ENCODE data around the gene PARD3. TPM values are rescaled to one million over a fixed set of nuclear protein-coding genes. Genes with fewer than 3 reads are reported as not detected.

The PARD3 gene
- total RNA-seq, 1 donor from 2014 or later, result 58.7 TPM

DNA sequence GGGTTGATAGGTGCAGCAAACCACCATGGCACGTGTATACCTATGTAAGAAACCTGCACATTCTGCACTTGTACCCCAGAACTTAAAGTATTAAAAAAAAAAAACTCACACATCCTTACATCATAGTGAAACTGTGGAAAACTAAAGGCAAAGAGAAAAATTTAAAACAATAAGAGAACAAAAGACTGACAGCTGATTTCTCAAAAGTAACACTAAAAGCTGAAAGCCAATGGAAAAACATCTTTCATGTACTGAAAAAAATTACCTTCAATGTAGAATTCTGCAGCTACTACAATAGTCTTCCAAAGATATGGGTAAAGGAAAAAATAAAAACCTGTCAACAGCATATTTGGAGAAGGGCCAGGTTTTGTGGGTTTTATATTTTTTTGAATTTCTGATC, 751.5 kb downstream of the PARD3 start:
- no peaks in the 10 kb centered on the region for H3K27me3 ChIP-seq
- H3K4me1 Mint-ChIP-seq, result no peaks in the 10 kb centered on the region
- no peak overlapping the region for H2AFZ ChIP-seq (replicated peaks)
- no peak overlapping the region for H3K27ac Mint-ChIP-seq
- peaks cover 3% of the 10 kb centered on the region for H3K27me3 Mint-ChIP-seq (ENCODE audit: insufficient read depth, low read depth)
- no peak overlapping the region for H3K27ac ChIP-seq
- H3K4me1 ChIP-seq, result no peaks in the 10 kb centered on the region
- H3K36me3 ChIP-seq, result no peaks in the 10 kb centered on the region
- TF ChIP-seq CTCF (IDR thresholded peaks at IDR 0.05) (no peak), EZH2phosphoT487 (IDR thresholded peaks at IDR 0.05) (no peak), EZH2 (IDR thresholded peaks at IDR 0.05) (no peak)
- H3K4me3 Mint-ChIP-seq, result no peak overlapping the region
- peaks cover 15% of the 10 kb centered on the region for H3K9me3 ChIP-seq (ENCODE audit: low read depth)
- H3K4me3 ChIP-seq, result no peak overlapping the region
- no peaks in the 10 kb centered on the region for H3F3A ChIP-seq (ENCODE audit: low read depth)
- peaks cover 2% of the 10 kb centered on the region for H3K36me3 Mint-ChIP-seq
- peaks cover 48% of the 10 kb centered on the region for H3K9me3 Mint-ChIP-seq
- no peak for DNase-seq (ENCODE audit: low spot score)
- H4K20me1 ChIP-seq (ENCODE audit: low read depth), result no peaks in the 10 kb centered on the region
- H3K9ac ChIP-seq, result no peak overlapping the region
- H3K4me2 ChIP-seq, result no peak overlapping the region
- H3K79me2 ChIP-seq (ENCODE audit: low read depth), result no peaks in the 10 kb centered on the region

GRCh38 chr10:34061841-34062240, 753.3 kb downstream of the PARD3 start:
- Histone ChIP-seq H3K79me2 (ENCODE audit: low read depth) (no peaks in the 10 kb centered on the region), H4K20me1 (ENCODE audit: low read depth) (no peaks in the 10 kb centered on the region), H3K36me3 (no peaks in the 10 kb centered on the region), H3K4me1 (no peaks in the 10 kb centered on the region), H3K9ac (no peak overlapping the region), H2AFZ (replicated peaks) (no peak overlapping the region), H3K4me2 (no peak overlapping the region), H3K9me3 (ENCODE audit: low read depth) (peaks cover 15% of the 10 kb centered on the region), H3K27ac (no peak overlapping the region), H3K27me3 (no peaks in the 10 kb centered on the region), H3K4me3 (no peak overlapping the region), H3F3A (ENCODE audit: low read depth) (no peaks in the 10 kb centered on the region)
- Mint-ChIP-seq H3K27me3 (ENCODE audit: insufficient read depth, low read depth) (no peaks in the 10 kb centered on the region), H3K36me3 (peaks cover 2% of the 10 kb centered on the region), H3K9me3 (peaks cover 43% of the 10 kb centered on the region), H3K27ac (no peak overlapping the region), H3K4me1 (peaks cover 2% of the 10 kb centered on the region), H3K4me3 (no peak overlapping the region)
- DNase-seq (ENCODE audit: low spot score), result no peak
- TF ChIP-seq EZH2phosphoT487 (IDR thresholded peaks at IDR 0.05), result no peak
- TF ChIP-seq EZH2 (IDR thresholded peaks at IDR 0.05), result no peak
- TF ChIP-seq CTCF (IDR thresholded peaks at IDR 0.05), result no peak

Small RNAs within 50 kb of the gene (small RNA-seq; reads per million reads assigned to genes)
- gene ELOBP4 (not detected), gene RF00019 (not detected), gene RPL37P18 (not detected)

Measured in neural progenitor cell (in vitro differentiated cells).